ENCODE measurements around the gene SMIM9.

DNA sequence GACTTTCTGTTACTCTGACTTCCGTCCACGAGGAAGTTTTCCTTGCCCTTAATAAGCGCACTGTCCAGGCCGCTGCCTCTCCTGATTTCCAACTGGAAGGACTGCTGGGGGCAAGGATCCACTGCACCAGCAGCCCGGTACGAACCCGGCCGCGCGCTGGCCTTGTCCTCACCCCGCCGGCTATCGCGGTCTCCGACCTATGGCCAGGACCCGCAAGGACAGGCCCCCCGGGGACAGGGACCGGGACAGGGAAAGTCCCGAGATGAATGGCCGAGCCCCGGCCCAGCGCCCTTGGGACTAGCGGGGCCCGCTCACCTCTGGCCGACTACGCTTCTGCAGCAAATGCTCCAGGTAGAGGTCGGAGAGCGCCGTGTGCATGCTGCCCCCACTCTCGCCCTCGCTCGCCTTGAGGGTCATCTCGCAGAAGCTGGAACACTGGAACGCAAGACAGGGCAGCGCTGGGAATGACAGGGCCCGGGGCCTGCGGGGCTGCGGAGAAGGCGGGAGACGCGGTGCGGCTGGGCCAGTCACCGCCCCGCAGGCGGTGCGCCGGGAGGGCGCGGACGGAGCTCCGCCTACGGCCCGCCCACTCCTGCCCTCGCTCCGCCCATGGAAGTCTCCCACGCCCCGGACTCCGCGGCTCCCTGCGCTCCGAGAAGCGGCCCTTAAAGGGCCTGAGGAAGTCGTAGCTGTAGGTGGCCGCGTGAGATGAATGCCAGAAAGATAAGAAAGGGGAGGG is 29.3 kb downstream of the SMIM9 start, which contains the start of gene MPP1:
- TF ChIP-seq CTCF (IDR thresholded peaks at IDR 0.05): no peak
- peak in 1 of 2 donors; percentile 70 for TF ChIP-seq POLR2A (IDR thresholded peaks at IDR 0.05)

All from adrenal gland (tissue), 5 donors.